Left ventricle myocardium inferior (tissue), 1 donor: ENCODE results near the gene MIEF2. TPM values are rescaled to one million over a fixed set of nuclear protein-coding genes. Genes with fewer than 3 reads are reported as not detected.
"Not testable (repeated sequence)": the region's sequence is repeated elsewhere in the genome, so short reads cannot be mapped to it uniquely, and the experiment has no call there.

Source experiments
- DNase-seq: peaks from one replicate; pipeline ENCODE4 v3.0.0-alpha.2; 2020
- H3K27ac ChIP-seq: fragments of 200-600 bp; replicated peaks from 2 replicates; pipeline ENCODE4 v1.8.0; 2021
- H3K27me3 ChIP-seq: fragments of 200-600 bp; 2 replicates; pipeline ENCODE4 v1.8.0; 2021; ENCODE audit warnings: low read depth
- H3K36me3 ChIP-seq: fragments of 200-600 bp; 2 replicates; pipeline ENCODE4 v1.8.0; 2021
- H3K4me1 ChIP-seq: fragments of 200-600 bp; 2 replicates; pipeline ENCODE4 v1.8.0; 2021
- H3K4me3 ChIP-seq: fragments of 200-600 bp; 2 replicates; pipeline ENCODE4 v1.8.0; 2021; ENCODE audit warnings: mild to moderate bottlenecking, moderate library complexity
- H3K9me3 ChIP-seq: fragments of 200-600 bp; replicated peaks from 2 replicates; pipeline ENCODE4 v1.8.0; 2021
- intact Hi-C: fragments of 100-400 bp; cut with micrococcal nuclease; formaldehyde crosslinking; loops from one replicate; pipeline ENCODE4 v1.11.0; 2022
- total RNA-seq: library from RNA; stranded (reverse); fragmentation: NEBNext Ultra II Directional; extraction: Animal tissue kit (Norgen Biotek cat#: 25700); gene quantifications from one replicate; pipeline ENCODE4 v1.2.1, GENCODE V29; 2021
- TF ChIP-seq, protein P1 (sequence below): fragments of 200-600 bp; IDR thresholded peaks from 2 replicates; pipeline ENCODE4 v1.8.0; 2021; ENCODE audit warnings: antibody characterized with exemption, mild to moderate bottlenecking, borderline replicate concordance
- donor health status: DM: no; HTN: yes; CAD: no; lungs with severe emphysema.

The MIEF2 gene
- total RNA-seq, 1 donor from 2014 or later: 37.0 TPM

DNA sequence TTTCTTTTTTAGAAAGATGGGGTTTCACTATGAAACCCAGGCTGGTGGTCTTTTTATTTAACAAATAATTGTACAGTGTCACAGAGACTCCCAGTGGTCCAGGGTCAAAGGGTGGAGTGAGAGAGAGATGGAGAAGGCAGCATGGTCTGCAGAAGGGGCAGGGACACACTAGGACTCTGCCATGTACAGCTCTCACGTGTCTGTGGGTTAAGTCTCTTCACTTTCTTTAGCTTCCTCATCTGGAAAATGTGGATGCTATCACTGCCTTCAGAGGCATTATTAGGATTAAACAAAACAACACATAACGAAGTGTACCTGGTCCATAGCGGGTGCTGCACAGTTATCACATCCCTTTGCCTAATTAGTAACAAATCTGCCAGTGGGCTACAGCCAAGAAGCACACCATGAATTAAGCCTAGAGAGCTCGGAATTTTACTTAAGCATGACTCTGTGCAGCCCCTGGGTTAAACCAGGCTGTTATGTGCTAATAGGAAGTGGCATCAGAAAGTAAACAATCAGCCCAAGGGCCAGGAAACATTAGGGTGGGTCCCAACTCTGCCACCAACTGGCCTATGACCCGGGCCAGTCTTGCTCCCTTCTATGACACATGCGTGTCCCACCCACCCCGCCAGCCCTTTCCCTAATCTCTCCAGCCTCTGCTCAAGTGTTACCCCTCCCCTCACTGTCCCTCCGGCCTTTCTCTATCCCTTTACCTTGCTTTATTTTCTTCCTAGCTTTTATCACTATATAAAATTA, 40.4 kb downstream of the MIEF2 start:
- intact Hi-C loops: no loop called here
- Histone ChIP-seq H3K4me3 (no peak overlapping the region), H3K36me3 (peaks cover 69% of the 10 kb centered on the region), H3K4me1 (no peaks in the 10 kb centered on the region), H3K9me3 (no peaks in the 10 kb centered on the region), H3K27me3 (no peaks in the 10 kb centered on the region), H3K27ac (no peak overlapping the region)
- TF ChIP-seq, protein P1, sequence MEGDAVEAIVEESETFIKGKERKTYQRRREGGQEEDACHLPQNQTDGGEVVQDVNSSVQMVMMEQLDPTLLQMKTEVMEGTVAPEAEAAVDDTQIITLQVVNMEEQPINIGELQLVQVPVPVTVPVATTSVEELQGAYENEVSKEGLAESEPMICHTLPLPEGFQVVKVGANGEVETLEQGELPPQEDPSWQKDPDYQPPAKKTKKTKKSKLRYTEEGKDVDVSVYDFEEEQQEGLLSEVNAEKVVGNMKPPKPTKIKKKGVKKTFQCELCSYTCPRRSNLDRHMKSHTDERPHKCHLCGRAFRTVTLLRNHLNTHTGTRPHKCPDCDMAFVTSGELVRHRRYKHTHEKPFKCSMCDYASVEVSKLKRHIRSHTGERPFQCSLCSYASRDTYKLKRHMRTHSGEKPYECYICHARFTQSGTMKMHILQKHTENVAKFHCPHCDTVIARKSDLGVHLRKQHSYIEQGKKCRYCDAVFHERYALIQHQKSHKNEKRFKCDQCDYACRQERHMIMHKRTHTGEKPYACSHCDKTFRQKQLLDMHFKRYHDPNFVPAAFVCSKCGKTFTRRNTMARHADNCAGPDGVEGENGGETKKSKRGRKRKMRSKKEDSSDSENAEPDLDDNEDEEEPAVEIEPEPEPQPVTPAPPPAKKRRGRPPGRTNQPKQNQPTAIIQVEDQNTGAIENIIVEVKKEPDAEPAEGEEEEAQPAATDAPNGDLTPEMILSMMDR: no peak
- no peak for DNase-seq

DNA sequence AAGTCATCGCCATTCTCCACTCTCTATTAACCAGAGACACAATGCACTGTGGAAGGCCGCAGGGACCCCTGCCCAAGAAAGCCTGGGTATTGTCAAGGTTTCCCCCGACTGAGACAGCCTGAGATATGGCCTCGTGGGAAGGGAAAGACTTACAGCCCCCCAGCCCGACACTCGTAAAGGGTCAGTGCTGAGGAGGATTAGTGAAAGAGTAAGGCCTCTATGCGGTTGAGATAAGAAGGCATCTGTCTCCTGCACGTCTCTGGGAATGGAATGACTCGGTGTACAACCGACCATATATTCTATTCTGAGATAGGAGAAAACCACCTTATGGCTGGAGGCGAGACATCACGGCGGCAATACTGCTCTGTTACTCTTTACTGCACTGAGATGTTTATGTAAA, 42.7 kb downstream of the MIEF2 start:
- peaks cover 92% of the 10 kb centered on the region for H3K36me3 ChIP-seq
- DNase-seq, H3K27ac ChIP-seq, H3K4me1 ChIP-seq, H3K4me3 ChIP-seq, H3K27me3 ChIP-seq, H3K9me3 ChIP-seq, intact Hi-C loops: not testable (repeated sequence)

DNA sequence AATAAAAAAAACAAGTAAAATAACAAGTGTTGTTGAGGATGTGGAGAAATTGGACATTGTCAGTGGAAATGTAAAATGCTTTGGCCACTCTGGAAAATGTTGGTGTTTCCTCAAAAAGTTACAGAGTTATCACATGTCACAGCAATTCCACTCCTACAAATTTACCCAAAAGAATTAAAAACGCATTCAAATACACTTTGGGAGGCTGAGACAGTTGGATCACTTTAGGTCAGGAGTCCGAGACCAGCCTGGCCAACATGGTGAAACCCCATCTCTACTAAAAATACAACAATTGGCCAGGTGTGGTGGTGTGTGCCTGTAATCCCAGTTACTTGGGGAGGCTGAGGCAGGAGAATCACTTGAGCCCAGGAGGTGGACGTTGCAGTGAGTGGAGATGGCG, 48.7 kb downstream of the MIEF2 start:
- H3K9me3 ChIP-seq: no peaks in the 10 kb centered on the region
- H3K27ac ChIP-seq: no peak overlapping the region
- peaks cover 53% of the 10 kb centered on the region for H3K36me3 ChIP-seq
- intact Hi-C loops: no loop called here
- TF ChIP-seq, protein P1: no peak
- no peak overlapping the region for H3K4me3 ChIP-seq
- H3K4me1 ChIP-seq: peaks cover 22% of the 10 kb centered on the region
- no peak for DNase-seq
- no peaks in the 10 kb centered on the region for H3K27me3 ChIP-seq

DNA sequence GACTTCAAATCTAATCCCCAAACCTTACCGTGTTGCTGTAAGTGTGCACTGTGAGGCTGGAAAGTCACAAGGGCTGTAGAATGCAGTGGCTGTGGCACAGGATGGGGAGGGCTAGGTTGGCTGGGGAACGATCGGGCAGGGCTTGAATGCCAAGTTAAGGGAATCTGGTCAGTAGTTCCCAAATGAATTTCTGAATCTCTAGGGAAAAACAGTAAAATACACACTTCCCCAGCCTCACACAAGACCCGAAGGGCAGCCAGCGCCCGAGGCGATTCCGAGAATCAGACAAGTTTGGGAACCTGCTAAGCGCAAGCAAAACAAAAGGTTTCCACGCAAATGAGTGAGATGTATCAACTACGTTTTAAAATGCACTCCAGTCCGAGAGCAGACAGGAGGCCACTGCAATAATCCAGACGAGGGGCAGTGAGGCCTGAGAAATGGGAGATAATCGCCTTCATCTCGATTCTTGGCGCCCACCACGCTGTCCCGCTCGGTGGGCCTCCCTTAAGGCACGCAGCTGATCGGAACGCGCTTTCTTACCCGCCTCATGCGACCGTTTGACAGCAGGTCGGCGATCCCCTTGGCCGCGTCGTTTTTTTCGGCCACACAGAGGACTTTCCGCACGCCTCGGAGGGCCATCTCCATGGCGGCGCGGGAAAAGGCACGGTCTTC, 53.7 kb downstream of the MIEF2 start:
- Histone ChIP-seq H3K4me3 (peak overlapping the region; percentile 90), H3K4me1 (peaks cover 69% of the 10 kb centered on the region), H3K27me3 (no peaks in the 10 kb centered on the region), H3K9me3 (no peaks in the 10 kb centered on the region), H3K36me3 (peaks cover 30% of the 10 kb centered on the region), H3K27ac (peak overlapping the region; percentile 91)
- DNase-seq: no peak
- TF ChIP-seq, protein P1: no peak
- intact Hi-C loops: no loop called here

DNA sequence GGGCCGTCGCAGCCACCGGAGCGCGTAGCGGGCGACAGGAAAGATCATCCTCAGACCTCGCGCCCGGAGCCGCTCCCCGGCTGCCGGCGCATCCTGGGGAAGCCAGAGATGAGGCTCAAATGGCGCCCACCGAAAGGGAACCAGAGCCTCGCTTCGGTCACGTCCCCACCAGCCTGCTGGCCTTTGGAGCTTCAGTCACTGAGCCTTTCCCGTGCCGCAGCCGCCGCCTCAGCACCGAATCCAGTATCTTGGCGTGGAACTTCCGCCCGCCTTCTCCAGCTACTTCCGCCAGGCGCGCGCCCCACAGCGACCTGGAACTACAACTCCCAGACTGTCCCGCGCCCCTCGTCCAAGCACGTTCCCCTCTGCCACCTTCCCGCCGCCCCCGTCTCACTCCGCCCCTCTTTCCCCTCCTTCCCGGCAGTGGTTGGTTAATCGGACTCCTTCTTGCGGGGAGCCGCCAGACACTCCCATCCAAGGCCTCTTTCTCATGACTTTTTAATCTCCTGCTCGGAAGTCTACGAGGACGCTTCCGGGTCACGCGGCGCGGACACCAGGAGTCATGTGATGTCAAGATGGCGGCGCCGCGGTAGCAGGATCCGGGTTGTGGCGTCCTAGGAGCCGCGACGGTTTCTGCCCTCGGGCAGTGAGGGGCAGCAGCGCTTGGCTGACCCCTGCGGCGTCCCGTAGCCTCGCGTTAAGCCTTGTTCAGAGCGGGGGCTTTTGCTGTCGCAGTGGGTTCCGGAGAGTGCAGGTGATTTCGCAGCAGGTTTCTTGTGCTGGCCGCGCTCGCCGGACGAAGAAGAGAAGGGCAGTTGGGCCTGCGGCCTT, 54.5 kb downstream of the MIEF2 start, which contains the start of the genes SMCR8 and TOP3A:
SMCR8 (plus strand) TSS at position 563 of the 831 bp plus-strand sequence. CDS start 497 bp downstream, outside the sequence.
TOP3A (minus strand) TSS at position 264 of the 831 bp plus-strand sequence; CDS start at position 48, 216 bp downstream.
- peak within 1 kb of the TSS; percentile 91 for H3K27ac ChIP-seq
- intact Hi-C loops: no loop called here
- peak; percentile 99 for DNase-seq
- H3K27me3 ChIP-seq: no peaks in the 10 kb centered on the region
- H3K36me3 ChIP-seq: peaks cover 28% of the 10 kb centered on the region
- peaks cover 76% of the 10 kb centered on the region for H3K4me1 ChIP-seq
- H3K4me3 ChIP-seq: peak within 1 kb of the TSS; percentile 90
- no peaks in the 10 kb centered on the region for H3K9me3 ChIP-seq
- TF ChIP-seq, protein P1: no peak
